ENCODE results near the gene CYS1. TPM values are rescaled to one million over a fixed set of nuclear protein-coding genes. Genes with fewer than 3 reads are reported as not detected.
A peak's percentile ranks its signal among the peaks of the same experiment; 100 is the strongest.
"Not testable (repeated sequence)": the region's sequence is repeated elsewhere in the genome, so short reads cannot be mapped to it uniquely, and the experiment has no call there.

The CYS1 gene
- total RNA-seq, 1 experiment from 2014 or later: 3.7 TPM

DNA sequence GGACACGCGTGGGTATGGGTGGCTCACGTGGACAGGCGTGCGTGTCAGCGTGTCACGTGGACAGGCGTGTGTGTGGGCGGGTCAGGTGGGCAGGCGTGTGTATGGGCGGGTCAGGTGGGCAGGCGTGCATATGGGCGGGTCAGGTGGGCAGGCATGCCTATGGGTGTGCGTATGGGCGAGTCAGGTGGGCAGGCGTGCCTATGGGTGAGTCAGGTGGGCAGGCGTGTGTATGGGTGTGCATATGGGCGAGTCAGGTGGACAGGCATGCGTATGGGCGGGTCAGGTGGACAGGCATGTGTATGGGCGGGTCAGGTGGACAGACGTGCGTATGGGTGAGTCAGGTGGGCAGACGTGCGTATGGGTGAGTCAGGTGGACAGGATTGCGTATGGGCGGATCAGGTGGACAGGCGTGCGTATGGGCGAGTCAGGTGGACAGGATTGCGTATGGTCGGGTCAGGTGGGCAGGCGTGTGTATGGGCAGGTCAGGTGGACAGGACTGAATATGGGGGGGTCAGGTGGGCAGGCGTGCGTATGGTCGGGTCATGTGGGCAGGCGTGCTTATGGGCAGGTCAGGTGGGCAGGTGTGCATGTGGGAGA, 67.7 kb downstream of the CYS1 start:
- H3K27ac ChIP-seq (ENCODE audit: low read depth, low read length): peak overlapping the region; percentile 70; the same call in 1 of the 2 replicates
- peak; percentile 16 for DNase-seq (ENCODE audit: low read depth, low spot score)
- 0 out of 2 replicates have a peak overlapping the region, but pooled peaks have one; percentile 14 for H3K9ac ChIP-seq (ENCODE audit: low read length)
- H3K9me3 ChIP-seq (ENCODE audit: control insufficient read depth in 1 of 2, insufficient read depth in 1 of 2, low read depth in 1 of 2, low read length in 2 of 2); RAD21 ChIA-PET (ENCODE audit: low non-redundant PET in 1 of 2, low total read pairs in 2 of 2, uncharacterized antibody in 2 of 2, unreplicated experiment in 2 of 2); POLR2A ChIA-PET; H3K27me3 ChIP-seq (ENCODE audit: insufficient read depth, low read length); H3K9me2 ChIP-seq (ENCODE audit: insufficient read depth); CTCF ChIA-PET; ATAC-seq; H2AFZ ChIP-seq (ENCODE audit: low read depth, low read length, poor library complexity, severe bottlenecking); H3K79me2 ChIP-seq (ENCODE audit: insufficient read depth, low read length); H4K20me1 ChIP-seq (ENCODE audit: insufficient read depth); H3K36me3 ChIP-seq (ENCODE audit: control insufficient read depth in 1 of 2, insufficient read depth in 2 of 2, low read length in 2 of 2); intact Hi-C loops (cut with micrococcal nuclease); BruUV-seq (replicated peaks): not testable (repeated sequence)
- peaks cover 7 to 34% of the 10 kb centered on the region in 2 experiments for H3K4me1 ChIP-seq (ENCODE audit: control insufficient read depth in 1 of 2, insufficient read depth in 2 of 2, low read length in 2 of 2)
- peak overlapping the region; percentile 52; the same call in 1 of the 2 replicates for H3K4me2 ChIP-seq (ENCODE audit: low read length)
- H3K4me3 ChIP-seq (replicated peaks in 1 of 2; ENCODE audit: low read depth in 1 of 2, low read length in 2 of 2): peak overlapping the region in 1 of 2 experiments; percentile 18; a peak in 1 of 4 replicates

DNA sequence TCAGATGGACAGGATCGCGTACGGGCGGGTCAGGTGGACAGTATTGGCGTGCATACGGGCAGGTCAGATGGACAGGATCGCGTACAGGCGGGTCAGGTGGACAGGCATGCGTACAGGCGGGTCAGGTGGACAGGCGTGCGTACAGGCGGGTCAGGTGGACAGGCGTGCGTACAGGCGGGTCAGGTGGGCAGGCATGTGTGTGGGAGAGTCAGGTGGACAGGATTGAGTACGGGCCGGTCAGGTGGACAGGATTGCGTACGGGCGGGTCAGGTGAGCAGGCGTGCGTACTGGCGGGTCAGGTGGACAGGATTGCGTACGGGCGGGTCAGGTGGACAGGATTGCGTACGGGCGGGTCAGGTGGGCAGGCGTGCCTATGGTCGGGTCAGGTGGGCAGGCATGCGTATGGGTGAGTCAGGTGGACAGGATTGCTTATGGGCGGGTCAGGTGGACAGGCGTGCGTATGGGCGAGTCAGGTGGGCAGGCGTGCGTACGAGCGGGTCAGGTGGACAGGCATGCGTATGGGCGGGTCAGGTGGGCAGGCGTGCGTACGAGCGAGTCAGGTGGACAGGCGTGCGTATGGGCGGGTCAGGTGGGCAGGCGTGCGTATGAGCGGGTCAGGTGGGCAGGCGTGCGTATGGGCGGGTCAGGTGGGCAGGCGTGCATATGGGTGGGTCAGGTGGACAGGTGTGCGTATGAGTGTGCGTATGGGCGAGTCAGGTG, 68.4 kb downstream of the CYS1 start:
- H3K4me3 ChIP-seq (replicated peaks in 1 of 2; ENCODE audit: low read depth in 1 of 2, low read length in 2 of 2); H3K9me2 ChIP-seq (ENCODE audit: insufficient read depth); H3K79me2 ChIP-seq (ENCODE audit: insufficient read depth, low read length); POLR2A ChIA-PET; H3K9me3 ChIP-seq (ENCODE audit: control insufficient read depth in 1 of 2, insufficient read depth in 1 of 2, low read depth in 1 of 2, low read length in 2 of 2); CTCF ChIA-PET; intact Hi-C loops (cut with micrococcal nuclease); H4K20me1 ChIP-seq (ENCODE audit: insufficient read depth); H3K27me3 ChIP-seq (ENCODE audit: insufficient read depth, low read length); BruUV-seq (replicated peaks); RAD21 ChIA-PET (ENCODE audit: low non-redundant PET in 1 of 2, low total read pairs in 2 of 2, uncharacterized antibody in 2 of 2, unreplicated experiment in 2 of 2); H3K9ac ChIP-seq (ENCODE audit: low read length); H3K36me3 ChIP-seq (ENCODE audit: control insufficient read depth in 1 of 2, insufficient read depth in 2 of 2, low read length in 2 of 2); H2AFZ ChIP-seq (ENCODE audit: low read depth, low read length, poor library complexity, severe bottlenecking): not testable (repeated sequence)
- ATAC-seq: peak; percentile 48
- peaks cover 7 to 38% of the 10 kb centered on the region in 2 experiments for H3K4me1 ChIP-seq (ENCODE audit: control insufficient read depth in 1 of 2, insufficient read depth in 2 of 2, low read length in 2 of 2)
- peak; percentile 77 for DNase-seq (ENCODE audit: low read depth, low spot score)
- H3K4me2 ChIP-seq (ENCODE audit: low read length): peak overlapping the region; percentile 23; the same call in 1 of the 2 replicates
- H3K27ac ChIP-seq (ENCODE audit: low read depth, low read length): peak overlapping the region; percentile 59; the same call in 1 of the 2 replicates

GRCh38 chr2:10010861-10011605, 69.2 kb downstream of the CYS1 start:
- H2AFZ ChIP-seq (ENCODE audit: low read depth, low read length, poor library complexity, severe bottlenecking); POLR2A ChIA-PET; H4K20me1 ChIP-seq (ENCODE audit: insufficient read depth); DNase-seq (ENCODE audit: low read depth, low spot score); H3K9me3 ChIP-seq (ENCODE audit: control insufficient read depth in 1 of 2, insufficient read depth in 1 of 2, low read depth in 1 of 2, low read length in 2 of 2); intact Hi-C loops (cut with micrococcal nuclease); H3K27me3 ChIP-seq (ENCODE audit: insufficient read depth, low read length); BruUV-seq (replicated peaks); H3K79me2 ChIP-seq (ENCODE audit: insufficient read depth, low read length); ATAC-seq; H3K36me3 ChIP-seq (ENCODE audit: control insufficient read depth in 1 of 2, insufficient read depth in 2 of 2, low read length in 2 of 2); H3K9ac ChIP-seq (ENCODE audit: low read length); CTCF ChIA-PET; H3K9me2 ChIP-seq (ENCODE audit: insufficient read depth); H3K4me3 ChIP-seq (replicated peaks in 1 of 2; ENCODE audit: low read depth in 1 of 2, low read length in 2 of 2); RAD21 ChIA-PET (ENCODE audit: low non-redundant PET in 1 of 2, low total read pairs in 2 of 2, uncharacterized antibody in 2 of 2, unreplicated experiment in 2 of 2): not testable (repeated sequence)
- peak overlapping the region; percentile 23; the same call in 1 of the 2 replicates for H3K4me2 ChIP-seq (ENCODE audit: low read length)
- H3K27ac ChIP-seq (ENCODE audit: low read depth, low read length): peak overlapping the region; percentile 59; the same call in 1 of the 2 replicates
- peaks cover 7 to 34% of the 10 kb centered on the region in 2 experiments for H3K4me1 ChIP-seq (ENCODE audit: control insufficient read depth in 1 of 2, insufficient read depth in 2 of 2, low read length in 2 of 2)
